CD4-positive, alpha-beta T cell (primary cell): Measurements from ENCODE around the gene PIAS4. TPM values are rescaled to one million over a fixed set of nuclear protein-coding genes. Genes with fewer than 3 reads are reported as not detected.

Source experiments
- ATAC-seq: fragments of 200-7000 bp; cut with Tn5 transposase; one replicate; pipeline ENCODE4 v1.10.0; 2022; ENCODE audit warnings: mild to moderate bottlenecking; ENCODE audit not compliant: poor library complexity
- CTCF ChIA-PET: fragments of 350-600 bp; sonication (Branson Sonifier 250); formaldehyde crosslinking; loops from one replicate; lab custom pipeline; 2021; ENCODE audit warnings: antibody characterized with exemption, inconsistent platforms; lab: Charles Lee
- POLR2A ChIA-PET: fragments of 350-600 bp; sonication (Branson Sonifier 250); formaldehyde crosslinking; loops from one replicate; lab custom pipeline; 2021; ENCODE audit warnings: antibody characterized with exemption, inconsistent platforms; lab: Charles Lee
- DNase-seq, 14 experiments: peaks; one replicate each; pipeline ENCODE4 v3.0.0-alpha.2; 2013 to 2020; ENCODE audit warnings: mixed read lengths in 2 of 14
- H3K27ac ChIP-seq, 2 donors: one replicate each; pipeline versions ENCODE4 v1.5.1 to v1.7.0; 2013; ENCODE audit warnings: low read length in 2 of 2, low read depth in 1 of 2, mild to moderate bottlenecking in 1 of 2
- H3K27me3 ChIP-seq, 2 experiments: 1 replicate in 1 of 2; 2 replicates in 1 of 2; pipeline versions ENCODE4 v1.6.1 to v1.7.0; 2013; ENCODE audit warnings: low read length in 2 of 2, control low read depth in 1 of 2, mild to moderate bottlenecking in 1 of 2, moderate library complexity in 1 of 2; ENCODE audit not compliant: insufficient read depth in 2 of 2, control insufficient read depth in 1 of 2
- H3K36me3 ChIP-seq: one replicate; pipeline ENCODE4 v1.6.1; 2013; ENCODE audit warnings: low read length, control low read depth; ENCODE audit not compliant: insufficient read depth
- H3K4me1 ChIP-seq: one replicate; pipeline ENCODE4 v1.6.1; 2013; ENCODE audit warnings: low read length, control low read depth; ENCODE audit not compliant: insufficient read depth
- H3K4me3 ChIP-seq: one replicate; pipeline ENCODE4 v1.5.1; 2013; ENCODE audit warnings: mild to moderate bottlenecking, low read length, moderate library complexity
- H3K9me3 ChIP-seq, 2 experiments: 1 replicate in 1 of 2; 2 replicates in 1 of 2; pipeline versions ENCODE4 v1.6.1 to v1.7.0; 2013; ENCODE audit warnings: low read length in 2 of 2, mild to moderate bottlenecking in 2 of 2, control low read depth in 1 of 2, moderate library complexity in 1 of 2; ENCODE audit not compliant: control insufficient read depth in 1 of 2, insufficient read depth in 1 of 2
- H3K27ac Mint-ChIP-seq: one replicate; pipeline ENCODE4 v1.8.0; 2020; ENCODE audit warnings: mixed read lengths
- H3K27me3 Mint-ChIP-seq: one replicate; pipeline ENCODE4 v1.8.0; 2021; ENCODE audit warnings: mixed read lengths
- H3K36me3 Mint-ChIP-seq: one replicate; pipeline ENCODE4 v1.8.0; 2021; ENCODE audit warnings: low read depth, mixed read lengths
- H3K4me1 Mint-ChIP-seq: one replicate; pipeline ENCODE4 v1.8.0; 2021; ENCODE audit warnings: low read depth, mixed read lengths
- H3K4me3 Mint-ChIP-seq: one replicate; pipeline ENCODE4 v1.8.0; 2020; ENCODE audit warnings: mild to moderate bottlenecking, mixed read lengths
- H3K9me3 Mint-ChIP-seq: one replicate; pipeline ENCODE4 v1.8.0; 2020; ENCODE audit warnings: mixed read lengths
- CTCF ChIP-seq: fragments of 200-600 bp; IDR thresholded peaks from one replicate; pipeline ENCODE4 v1.8.0; 2022; ENCODE audit warnings: antibody characterized with exemption, mild to moderate bottlenecking
- intact Hi-C, 2 experiments: fragments of 100-400 bp; cut with DNase I in 1 of 2; cut with micrococcal nuclease in 1 of 2; formaldehyde crosslinking; loops; one replicate each; pipeline versions ENCODE4 v1.15.1 to v1.9.0; 2023 to 2025; cut with DNase I, micrococcal nuclease
- total RNA-seq, 174 experiments: library from RNA in 2 of 174; stranded (reverse) in 2 of 174; gene quantifications; one replicate each; pipeline ENCODE4 v1.2.3 and lab custom pipeline; 2021 to 2026

The PIAS4 gene
- total RNA-seq, 2 experiments from 2014 or later = 14.5 to 16.5 TPM

- Histone ChIP-seq H3K4me1 (no peaks in the 10 kb centered on the region), H3K27me3 (no peaks in the 10 kb centered on the region), H3K27ac (no peak overlapping the region), H3K4me3 (no peak overlapping the region), H3K9me3 (peaks cover 0 to 4% of the 10 kb centered on the region in 2 experiments), H3K36me3 (peaks cover 38% of the 10 kb centered on the region)
- no peaks in the 10 kb centered on the region for H3K9me3 Mint-ChIP-seq
- ATAC-seq (no peak), DNase-seq (no peak)
- intact Hi-C loops = no loop called here
- no peaks in the 10 kb centered on the region for H3K4me1 Mint-ChIP-seq
- H3K27me3 Mint-ChIP-seq = no peaks in the 10 kb centered on the region
- no peak overlapping the region for H3K27ac Mint-ChIP-seq
- POLR2A ChIA-PET = interaction anchor here (0.7 kb wide), 1 partner anchor 162 kb away, joined by 3 read pairs; no protein-coding TSS in a partner anchor
- peaks cover 26% of the 10 kb centered on the region for H3K36me3 Mint-ChIP-seq
- no peak overlapping the region for H3K4me3 Mint-ChIP-seq
- no peak for TF ChIP-seq CTCF
- CTCF ChIA-PET = no interaction called here
These were observed 19.6 kb downstream of the PIAS4 start for GRCh38 chr19:4027146-4027545.

GRCh38 chr19:4028334-4029246 is 21.1 kb downstream of the PIAS4 start:
- DNase-seq = no peak
- Histone ChIP-seq H3K4me3 (no peak overlapping the region), H3K27me3 (no peaks in the 10 kb centered on the region), H3K4me1 (no peaks in the 10 kb centered on the region), H3K27ac (no peak overlapping the region), H3K36me3 (peaks cover 39% of the 10 kb centered on the region), H3K9me3 (no peaks in the 10 kb centered on the region)
- intact Hi-C loops = no loop called here
- H3K4me3 Mint-ChIP-seq = no peak overlapping the region
- H3K4me1 Mint-ChIP-seq = no peaks in the 10 kb centered on the region
- no peak for TF ChIP-seq CTCF
- no peaks in the 10 kb centered on the region for H3K9me3 Mint-ChIP-seq
- ChIA-PET CTCF (interaction anchor here (0.7 to 1.1 kb wide), 2 partner anchors 111 to 112 kb away, joined by 3 read pairs; no protein-coding TSS in a partner anchor), POLR2A (interaction anchor here (0.6 to 0.9 kb wide), 2 partner anchors 79 to 1163 kb away, joined by 3 to 5 read pairs; no protein-coding TSS in a partner anchor)
- no peak for ATAC-seq
- no peak overlapping the region for H3K27ac Mint-ChIP-seq
- H3K36me3 Mint-ChIP-seq = peaks cover 22% of the 10 kb centered on the region
- no peaks in the 10 kb centered on the region for H3K27me3 Mint-ChIP-seq

GRCh38 chr19:4029247-4029614 is 21.7 kb downstream of the PIAS4 start:
- POLR2A ChIA-PET = interaction anchor here (0.6 to 0.9 kb wide), 2 partner anchors 79 to 1162 kb away, joined by 3 to 5 read pairs; no protein-coding TSS in a partner anchor
- CTCF ChIA-PET = interaction anchor here (1.1 kb wide), 1 partner anchor 111 kb away, joined by 3 read pairs; no protein-coding TSS in a partner anchor
- H3K27me3 ChIP-seq = no peaks in the 10 kb centered on the region
- TF ChIP-seq CTCF = no peak
- H3K27ac Mint-ChIP-seq = no peak overlapping the region
- H3K9me3 ChIP-seq = no peaks in the 10 kb centered on the region
- H3K27me3 Mint-ChIP-seq = no peaks in the 10 kb centered on the region
- no peak overlapping the region for H3K27ac ChIP-seq
- ATAC-seq (peak; percentile 11), DNase-seq (no peak)
- H3K36me3 Mint-ChIP-seq = peaks cover 16% of the 10 kb centered on the region
- no peaks in the 10 kb centered on the region for H3K9me3 Mint-ChIP-seq
- H3K36me3 ChIP-seq = peaks cover 40% of the 10 kb centered on the region
- H3K4me3 Mint-ChIP-seq = no peak overlapping the region
- intact Hi-C loops = no loop called here
- H3K4me1 Mint-ChIP-seq = no peaks in the 10 kb centered on the region
- H3K4me3 ChIP-seq = no peak overlapping the region
- H3K4me1 ChIP-seq = no peaks in the 10 kb centered on the region
